ENCODE results near the gene EOLA2. TPM values are rescaled to one million over a fixed set of nuclear protein-coding genes. Genes with fewer than 3 reads are reported as not detected.

The EOLA2 gene
- total and polyA plus RNA-seq, 2 experiments from 2014 or later: 24.7 to 36.4 TPM

DNA sequence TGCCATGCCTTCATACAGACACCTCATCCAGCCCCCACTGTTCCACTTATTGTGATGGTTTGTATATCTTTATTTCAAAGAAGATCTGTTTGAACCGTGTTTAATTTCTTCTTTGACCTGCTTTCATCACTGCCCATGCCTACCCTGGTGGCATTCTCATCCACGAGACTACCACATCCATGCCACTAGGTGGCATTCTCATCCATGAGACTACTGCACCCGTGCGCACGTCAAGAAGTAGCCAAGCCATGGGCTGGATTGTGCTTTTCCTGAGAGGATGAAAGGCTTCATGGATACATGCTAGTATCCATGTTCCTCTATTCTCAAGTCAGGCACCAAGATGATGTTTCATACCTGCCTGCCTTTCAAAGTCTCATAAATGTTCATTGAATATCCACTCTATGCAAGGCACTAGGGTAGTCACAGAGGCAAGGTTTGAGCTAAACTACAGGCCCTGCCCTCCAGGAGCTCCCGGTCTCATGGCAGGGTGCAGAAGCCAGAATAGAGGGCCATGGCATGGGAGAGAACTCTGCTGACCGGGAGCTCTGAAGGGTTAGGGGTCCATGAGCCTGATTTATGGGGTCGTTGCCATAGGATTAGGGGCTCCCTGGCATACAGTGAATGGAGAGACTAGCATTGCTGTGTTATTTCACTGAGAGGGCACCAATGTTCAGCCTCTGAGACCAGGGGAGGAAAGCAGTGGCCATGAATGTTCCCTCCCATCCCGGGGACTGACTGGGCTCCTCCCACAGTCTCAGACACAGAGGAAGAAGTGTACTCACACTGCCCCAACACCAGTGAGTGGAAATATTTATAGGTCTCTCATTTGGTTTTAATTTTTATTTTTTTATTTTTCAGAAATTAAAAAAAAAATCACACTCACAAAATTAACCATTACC lies 24.8 kb upstream of the EOLA2 start:
- H3K27me3 ChIP-seq: no peaks in the 10 kb centered on the region
- no peak overlapping the region for H3K27ac ChIP-seq
- DNase-seq (ENCODE audit: low read depth in 1 of 2, low spot score in 1 of 2): peak; percentile 61 to 70
- H3K9me3 ChIP-seq (ENCODE audit: low read depth): no peaks in the 10 kb centered on the region
- H3K4me1 ChIP-seq (ENCODE audit: low read depth): no peaks in the 10 kb centered on the region
- TF ChIP-seq, protein P1, sequence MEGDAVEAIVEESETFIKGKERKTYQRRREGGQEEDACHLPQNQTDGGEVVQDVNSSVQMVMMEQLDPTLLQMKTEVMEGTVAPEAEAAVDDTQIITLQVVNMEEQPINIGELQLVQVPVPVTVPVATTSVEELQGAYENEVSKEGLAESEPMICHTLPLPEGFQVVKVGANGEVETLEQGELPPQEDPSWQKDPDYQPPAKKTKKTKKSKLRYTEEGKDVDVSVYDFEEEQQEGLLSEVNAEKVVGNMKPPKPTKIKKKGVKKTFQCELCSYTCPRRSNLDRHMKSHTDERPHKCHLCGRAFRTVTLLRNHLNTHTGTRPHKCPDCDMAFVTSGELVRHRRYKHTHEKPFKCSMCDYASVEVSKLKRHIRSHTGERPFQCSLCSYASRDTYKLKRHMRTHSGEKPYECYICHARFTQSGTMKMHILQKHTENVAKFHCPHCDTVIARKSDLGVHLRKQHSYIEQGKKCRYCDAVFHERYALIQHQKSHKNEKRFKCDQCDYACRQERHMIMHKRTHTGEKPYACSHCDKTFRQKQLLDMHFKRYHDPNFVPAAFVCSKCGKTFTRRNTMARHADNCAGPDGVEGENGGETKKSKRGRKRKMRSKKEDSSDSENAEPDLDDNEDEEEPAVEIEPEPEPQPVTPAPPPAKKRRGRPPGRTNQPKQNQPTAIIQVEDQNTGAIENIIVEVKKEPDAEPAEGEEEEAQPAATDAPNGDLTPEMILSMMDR (IDR thresholded peaks at IDR 0.05; ENCODE audit: low read depth, low read length): peak; percentile 63
- no peaks in the 10 kb centered on the region for H3K36me3 ChIP-seq
- H3K4me3 ChIP-seq: no peak overlapping the region

DNA sequence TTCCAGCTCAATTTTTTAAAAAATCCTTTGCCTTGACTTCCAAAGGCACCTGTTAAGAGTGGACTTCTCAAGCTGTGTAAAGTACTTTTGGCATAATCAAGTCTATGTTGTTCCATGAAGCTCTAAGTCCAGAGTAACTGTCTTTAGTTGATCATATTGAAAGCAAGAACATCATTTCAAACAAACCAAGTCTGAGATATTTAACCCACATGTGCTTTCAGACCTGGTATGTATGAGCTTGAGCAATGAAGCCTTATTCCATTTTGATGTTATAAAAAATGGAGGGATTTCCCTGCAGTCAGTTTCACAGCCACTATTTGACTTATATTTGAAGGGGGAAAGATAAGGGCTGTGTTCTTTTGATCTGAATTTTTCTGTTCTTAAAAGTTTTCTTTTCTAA lies 23.7 kb upstream of the EOLA2 start:
- TF ChIP-seq, protein P1 (IDR thresholded peaks at IDR 0.05; ENCODE audit: low read depth, low read length): no peak
- Histone ChIP-seq H3K9me3 (ENCODE audit: low read depth) (no peaks in the 10 kb centered on the region), H3K4me1 (ENCODE audit: low read depth) (no peaks in the 10 kb centered on the region), H3K36me3 (no peaks in the 10 kb centered on the region), H3K27me3 (no peaks in the 10 kb centered on the region), H3K4me3 (no peak overlapping the region), H3K27ac (no peak overlapping the region)
- no peak for DNase-seq (ENCODE audit: low read depth in 1 of 2, low spot score in 1 of 2)

DNA sequence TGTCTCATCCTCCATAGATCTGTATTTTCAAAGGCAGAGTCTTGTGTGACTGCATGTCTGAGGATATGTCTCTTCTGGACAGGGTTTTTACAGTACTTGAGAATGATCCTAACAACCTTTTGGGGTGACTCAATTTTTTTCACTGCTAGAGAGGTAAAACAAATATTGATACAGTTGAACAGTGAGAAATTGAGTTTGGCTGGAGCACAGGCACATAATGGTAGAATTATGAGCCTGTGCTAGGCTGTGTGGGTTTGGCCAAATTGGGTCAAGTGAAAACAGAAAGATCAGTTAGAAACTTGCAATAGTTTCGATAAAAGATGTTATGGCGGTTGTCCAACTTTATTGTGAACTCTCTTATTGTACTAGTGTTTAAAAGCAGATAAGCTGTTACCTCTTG lies 23.3 kb upstream of the EOLA2 start:
- Histone ChIP-seq H3K27ac (no peak overlapping the region), H3K27me3 (no peaks in the 10 kb centered on the region), H3K4me3 (no peak overlapping the region), H3K36me3 (no peaks in the 10 kb centered on the region), H3K4me1 (ENCODE audit: low read depth) (no peaks in the 10 kb centered on the region), H3K9me3 (ENCODE audit: low read depth) (no peaks in the 10 kb centered on the region)
- TF ChIP-seq, protein P1 (IDR thresholded peaks at IDR 0.05; ENCODE audit: low read depth, low read length): no peak
- DNase-seq (ENCODE audit: low read depth in 1 of 2, low spot score in 1 of 2): no peak

DNA sequence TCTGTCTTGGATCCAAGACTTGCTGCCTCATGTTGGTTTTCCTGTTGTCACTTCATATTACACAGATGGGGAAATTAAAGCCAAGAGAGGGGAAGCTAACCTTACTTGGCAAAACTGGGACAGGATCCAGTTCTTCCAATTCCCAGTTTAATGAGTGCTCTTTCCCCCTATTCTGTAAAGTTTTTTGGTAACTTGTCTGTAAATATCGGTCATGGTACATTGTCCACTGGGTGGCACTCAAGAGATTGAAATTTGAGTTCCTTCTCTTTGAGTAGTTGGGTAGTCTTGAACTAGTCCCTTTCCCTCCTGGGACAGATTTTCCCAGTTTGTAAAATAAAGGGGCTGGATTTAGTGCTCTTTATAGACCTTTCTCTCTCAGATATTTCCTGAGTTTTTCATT lies 12.4 kb upstream of the EOLA2 start:
- H3K27me3 ChIP-seq: no peaks in the 10 kb centered on the region
- no peaks in the 10 kb centered on the region for H3K36me3 ChIP-seq
- H3K27ac ChIP-seq: no peak overlapping the region
- DNase-seq (ENCODE audit: low read depth in 1 of 2, low spot score in 1 of 2): peak; percentile 20 to 69
- H3K9me3 ChIP-seq (ENCODE audit: low read depth): no peaks in the 10 kb centered on the region
- H3K4me1 ChIP-seq (ENCODE audit: low read depth): no peaks in the 10 kb centered on the region
- no peak overlapping the region for H3K4me3 ChIP-seq
- TF ChIP-seq, protein P1 (IDR thresholded peaks at IDR 0.05; ENCODE audit: low read depth, low read length): peak; percentile 45

DNA sequence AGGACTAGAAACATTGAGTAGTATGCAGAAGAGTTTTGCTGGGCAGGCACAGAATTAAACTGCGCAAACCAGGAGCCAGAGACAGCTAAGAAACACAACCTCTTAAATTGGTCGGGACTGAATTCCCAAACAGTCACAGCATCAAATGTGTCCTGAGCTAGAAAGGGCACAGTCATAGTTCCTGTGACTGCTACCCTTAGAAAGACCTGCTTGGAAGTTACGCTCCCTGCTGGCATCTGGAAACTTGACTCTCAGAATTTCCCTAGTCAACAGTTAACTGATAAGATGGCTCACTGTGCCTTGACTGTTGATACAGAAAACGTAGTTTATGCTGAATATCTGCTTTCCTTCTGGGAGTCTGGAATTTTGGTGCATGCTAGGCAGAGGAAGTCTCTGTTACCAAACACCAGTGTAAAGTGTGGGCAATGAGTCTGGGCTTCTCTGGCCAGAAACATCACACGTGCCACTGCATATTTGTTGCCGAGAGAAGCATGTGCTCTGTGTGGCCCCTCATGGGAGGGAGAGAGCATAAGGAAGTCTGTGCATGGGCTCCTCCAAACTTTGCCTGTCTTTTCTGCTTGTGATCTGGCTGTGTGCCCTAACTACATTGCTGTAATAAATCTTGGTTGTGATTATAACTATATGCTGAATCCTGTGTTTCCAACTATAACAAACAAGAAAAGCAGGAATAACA lies 11.6 kb upstream of the EOLA2 start:
- DNase-seq (ENCODE audit: low read depth in 1 of 2, low spot score in 1 of 2): no peak
- Histone ChIP-seq H3K9me3 (ENCODE audit: low read depth) (no peaks in the 10 kb centered on the region), H3K27me3 (no peaks in the 10 kb centered on the region), H3K27ac (no peak overlapping the region), H3K4me3 (no peak overlapping the region), H3K4me1 (ENCODE audit: low read depth) (no peaks in the 10 kb centered on the region), H3K36me3 (no peaks in the 10 kb centered on the region)
- TF ChIP-seq, protein P1 (IDR thresholded peaks at IDR 0.05; ENCODE audit: low read depth, low read length): no peak

All from cardiac muscle cell (in vitro differentiated cells and primary cell).